Testis (tissue), 3 donors: Measurements from ENCODE around the gene OTUD6A. TPM values are rescaled to one million over a fixed set of nuclear protein-coding genes. Genes with fewer than 3 reads are reported as not detected.

Experiments
- microRNA-seq, 2 donors: library from miRNA; unstranded; fragments of <30 nt; microRNA quantifications; one replicate each; pipeline ENCODE4, GENCODE V29; 2016; ENCODE audit warnings: borderline number of aligned reads in 2 of 2, borderline replicate concordance in 1 of 2
- polyA plus RNA-seq: library from polyadenylated mRNA; stranded (reverse); fragments of 350-450 nt; fragmentation: Illumina TruSeq; extraction: RNeasy Lipid Tissue Mini Kit (QIAGEN cat#74804); gene quantifications from one replicate; pipeline ENCODE4 v1.2.3, GENCODE V29; 2014; ENCODE audit warnings: low read depth, low replicate concordance; ENCODE audit not compliant: insufficient read depth
- small RNA-seq, 2 donors: library from RNA; depleted of rRNA; stranded (forward); fragments of <200 nt; gene quantifications; one replicate each; pipeline ENCODE3, GENCODE V24; 2016
- total RNA-seq, 2 donors: library from RNA; depleted of rRNA; stranded (reverse); fragments of >200 nt; gene quantifications; one replicate each; pipeline ENCODE4 v1.2.3, GENCODE V29; 2016

The OTUD6A gene
- total and polyA plus RNA-seq, 3 donors from 2014 or later: 6.9 to 17.9 (median 8.1) TPM

Small RNA genes lying within 50 kb of the gene (microRNA-seq; reads per million reads assigned to microRNA genes)
- gene MIR676: 4.1 to 6.3 reads per million in 2 donors

Small RNA genes lying within 50 kb of the gene (small RNA-seq; reads per million reads assigned to genes)
- 0 to 0.09 reads per million in 2 donors for gene MIR676

Other genes starting within 250 kb of the OTUD6A start
- 1 to 10 TPM in 1 of 2 donors, under 1 TPM in 1; 0.31 to 3.9 TPM for gene AWAT2, start 12.5 kb upstream of the OTUD6A start, total RNA-seq
- gene AWAT2, start 12.5 kb upstream of the OTUD6A start, polyA plus RNA-seq: 0.44 TPM
- 10 to 100 TPM; 35.4 to 40.6 TPM for gene IGBP1, start 71.0 kb downstream of the OTUD6A start, total RNA-seq
- 41.2 TPM for gene IGBP1, start 71.0 kb downstream of the OTUD6A start, polyA plus RNA-seq
- gene DGAT2L6, start 115.0 kb downstream of the OTUD6A start, total RNA-seq: not detected
- not detected for gene DGAT2L6, start 115.0 kb downstream of the OTUD6A start, polyA plus RNA-seq
- gene AWAT1, start 172.2 kb downstream of the OTUD6A start, total RNA-seq: not detected
- not detected for gene AWAT1, start 172.2 kb downstream of the OTUD6A start, polyA plus RNA-seq
- 1 to 10 TPM; 1.2 to 2.3 TPM for gene P2RY4, start 197.7 kb downstream of the OTUD6A start, total RNA-seq
- gene P2RY4, start 197.7 kb downstream of the OTUD6A start, polyA plus RNA-seq: not detected
- not detected for gene ARR3, start 205.9 kb downstream of the OTUD6A start, total RNA-seq
- not detected for gene ARR3, start 205.9 kb downstream of the OTUD6A start, polyA plus RNA-seq
- gene RAB41, start 219.7 kb downstream of the OTUD6A start, total RNA-seq: 1 to 10 TPM; 3.7 to 4.3 TPM
- 5.1 TPM for gene RAB41, start 219.7 kb downstream of the OTUD6A start, polyA plus RNA-seq
- 10 to 100 TPM; 24.2 to 25.4 TPM for gene PDZD11, start 227.5 kb downstream of the OTUD6A start, total RNA-seq
- 25.0 TPM for gene PDZD11, start 227.5 kb downstream of the OTUD6A start, polyA plus RNA-seq
- gene KIF4A, start 227.6 kb downstream of the OTUD6A start, total RNA-seq: 1 to 10 TPM; 2.0 to 3.6 TPM
- gene KIF4A, start 227.6 kb downstream of the OTUD6A start, polyA plus RNA-seq: 2.4 TPM